ENCODE results near the gene SUSD6. TPM values are rescaled to one million over a fixed set of nuclear protein-coding genes. Genes with fewer than 3 reads are reported as not detected.

SUSD6 gene
- total RNA-seq, 1 experiment from 2014 or later, result 24.1 TPM

DNA sequence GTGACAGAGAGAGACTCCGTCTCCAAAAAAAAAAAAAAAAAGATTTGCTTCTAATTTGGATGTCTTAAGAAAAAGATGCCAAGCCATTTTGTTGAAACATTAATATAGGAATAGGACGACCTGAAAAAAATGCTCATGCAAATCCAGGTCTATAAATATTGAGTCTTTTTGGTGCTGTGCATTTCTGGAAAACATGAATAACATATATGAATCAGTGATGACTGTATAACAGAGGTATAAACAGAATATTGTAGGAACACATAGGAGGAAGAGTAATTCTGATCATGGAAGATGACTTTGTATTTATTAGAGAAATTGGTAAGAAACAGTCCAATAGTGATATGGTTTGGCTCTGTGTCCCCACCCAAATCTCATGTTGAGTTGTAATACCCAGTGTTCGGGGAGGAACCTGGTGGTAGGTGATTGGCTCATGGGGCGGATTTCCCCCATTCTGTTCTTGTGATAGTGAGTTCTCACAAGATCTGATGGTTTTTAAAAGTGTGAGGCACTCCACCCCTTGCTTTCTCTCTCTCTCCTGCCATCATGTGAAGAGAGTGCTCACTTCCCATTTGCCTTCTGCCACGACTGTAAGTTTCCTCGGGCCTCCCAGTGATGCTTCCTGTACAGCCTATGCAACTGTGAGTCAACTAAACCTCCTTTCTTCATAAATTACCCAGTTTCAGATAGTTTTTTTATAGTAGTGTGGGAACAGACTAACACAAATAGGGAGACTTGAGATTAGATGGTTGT, 152.5 kb downstream of the SUSD6 start:
- Histone ChIP-seq H3K9me3 (ENCODE audit: insufficient read depth, low read depth) (no peaks in the 10 kb centered on the region), H3K4me1 (replicated peaks; ENCODE audit: insufficient read depth) (peaks cover 16% of the 10 kb centered on the region), H3K27ac (no peak overlapping the region), H3K27me3 (ENCODE audit: insufficient read depth, low read depth) (no peaks in the 10 kb centered on the region), H3K4me3 (no peak overlapping the region), H3K79me2 (ENCODE audit: low read depth) (peaks cover 24% of the 10 kb centered on the region), H3F3A (ENCODE audit: insufficient read depth, low read depth) (peaks cover 27% of the 10 kb centered on the region), H3K9me2 (ENCODE audit: insufficient read depth) (no peaks in the 10 kb centered on the region), H3K4me2 (no peak overlapping the region), H2AFZ (no peak overlapping the region; the same call in 1 of the 2 replicates), H4K20me1 (ENCODE audit: insufficient read depth) (peaks cover 13% of the 10 kb centered on the region), H3K36me3 (ENCODE audit: low read depth) (peaks cover 11% of the 10 kb centered on the region)
- no peak for TF ChIP-seq EZH2 (IDR thresholded peaks at IDR 0.05; ENCODE audit: low read depth)
- TF ChIP-seq, protein P1, sequence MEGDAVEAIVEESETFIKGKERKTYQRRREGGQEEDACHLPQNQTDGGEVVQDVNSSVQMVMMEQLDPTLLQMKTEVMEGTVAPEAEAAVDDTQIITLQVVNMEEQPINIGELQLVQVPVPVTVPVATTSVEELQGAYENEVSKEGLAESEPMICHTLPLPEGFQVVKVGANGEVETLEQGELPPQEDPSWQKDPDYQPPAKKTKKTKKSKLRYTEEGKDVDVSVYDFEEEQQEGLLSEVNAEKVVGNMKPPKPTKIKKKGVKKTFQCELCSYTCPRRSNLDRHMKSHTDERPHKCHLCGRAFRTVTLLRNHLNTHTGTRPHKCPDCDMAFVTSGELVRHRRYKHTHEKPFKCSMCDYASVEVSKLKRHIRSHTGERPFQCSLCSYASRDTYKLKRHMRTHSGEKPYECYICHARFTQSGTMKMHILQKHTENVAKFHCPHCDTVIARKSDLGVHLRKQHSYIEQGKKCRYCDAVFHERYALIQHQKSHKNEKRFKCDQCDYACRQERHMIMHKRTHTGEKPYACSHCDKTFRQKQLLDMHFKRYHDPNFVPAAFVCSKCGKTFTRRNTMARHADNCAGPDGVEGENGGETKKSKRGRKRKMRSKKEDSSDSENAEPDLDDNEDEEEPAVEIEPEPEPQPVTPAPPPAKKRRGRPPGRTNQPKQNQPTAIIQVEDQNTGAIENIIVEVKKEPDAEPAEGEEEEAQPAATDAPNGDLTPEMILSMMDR (conservative IDR thresholded peaks at IDR 0.05), result no peak
- intact Hi-C loops (cut with micrococcal nuclease; ENCODE audit: unreplicated experiment), result no loop called here
- ChIA-PET POLR2A (ENCODE audit: unreplicated experiment) (no interaction called here), CTCF (no interaction called here)
- DNase-seq, result no peak
- no TSS peak for BruUV-seq (replicated peaks)

Other genes with a start within 250 kb of the SUSD6 start
- gene ERH, start 213.3 kb upstream of the SUSD6 start, total RNA-seq (2021), result 197 and 347 TPM in 2 replicates
- gene SLC39A9, start 212.9 kb upstream of the SUSD6 start, total RNA-seq (2021), result 78.7 and 95.1 TPM in 2 replicates
- gene PLEKHD1, start 126.9 kb upstream of the SUSD6 start, total RNA-seq (2021), result 0.60 and 0.65 TPM in 2 replicates
- not detected in 2 replicates for gene CCDC177, start 36.7 kb upstream of the SUSD6 start, total RNA-seq (2021)
- 385 and 395 TPM in 2 replicates for gene SRSF5, start 155.5 kb downstream of the SUSD6 start, total RNA-seq (2021)
- not detected in 2 replicates for gene SLC10A1, start 185.6 kb downstream of the SUSD6 start, total RNA-seq (2021)

Data from PC-9 (cell line).